ENCODE measurements around the gene TBKBP1.

The TBKBP1 gene

DNA sequence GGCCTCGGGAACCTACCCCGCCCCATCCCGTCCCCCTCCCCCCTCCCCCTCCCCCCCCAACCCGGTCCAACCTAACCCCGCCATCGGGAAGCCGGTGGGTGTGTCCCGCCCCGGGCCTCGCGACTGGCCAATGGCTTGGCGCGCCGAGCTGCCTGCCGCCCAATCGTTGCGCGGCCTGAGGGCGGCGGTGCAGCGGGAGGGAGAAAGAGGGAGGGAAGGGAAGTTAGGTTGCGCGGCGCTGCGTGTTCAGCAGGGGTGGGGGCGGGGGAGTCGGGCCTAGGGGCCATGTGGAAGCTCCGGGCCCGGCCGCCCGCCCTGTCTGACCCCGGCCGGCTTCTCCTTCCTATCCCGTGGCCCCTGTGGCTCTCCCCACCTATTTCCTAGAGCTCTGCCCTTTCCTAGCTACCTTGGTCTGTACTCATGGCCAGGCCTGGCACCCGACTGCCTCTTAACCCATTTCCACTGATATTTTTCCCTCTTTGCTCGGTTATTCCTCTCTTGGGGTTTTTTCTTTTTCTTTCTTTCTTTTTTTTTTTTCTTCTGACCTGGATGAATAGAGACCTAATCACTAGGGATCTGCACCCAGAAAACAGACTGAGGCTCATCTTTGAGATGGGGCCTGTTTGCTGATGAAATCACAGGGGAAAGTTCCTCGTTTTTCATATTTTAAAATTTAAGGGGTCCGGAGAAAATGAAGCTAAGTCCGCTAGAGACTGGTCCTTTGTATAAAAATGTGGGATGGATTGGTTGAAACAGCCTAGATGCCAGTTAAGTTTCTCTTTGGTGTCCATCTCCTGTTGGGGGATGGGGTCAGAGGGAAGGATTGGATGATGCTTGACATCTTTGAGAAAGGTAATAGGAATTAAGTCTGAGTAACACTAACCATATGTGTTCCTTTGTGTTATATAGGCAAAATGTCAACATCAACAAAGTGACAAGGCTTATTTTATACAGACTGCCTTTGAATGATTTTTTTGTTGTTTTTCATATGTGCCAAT lies 43.1 kb upstream of the TBKBP1 start:
- peaks cover 13% of the 10 kb centered on the region for H3K79me2 ChIP-seq (ENCODE audit: control insufficient read depth, insufficient read depth, low read length, poor library complexity)
- H3K4ac ChIP-seq (ENCODE audit: low read depth, low read length), result peak overlapping the region; percentile 96
- no peak overlapping the region for H2BK12ac ChIP-seq (ENCODE audit: low read length)
- WGBS (ENCODE audit: extremely low coverage, insufficient coverage, insufficient read length), result no CpG with 5 or more reads among the region's 39 CpGs
- H4K91ac ChIP-seq (ENCODE audit: low read depth, low read length), result peak overlapping the region; percentile 93
- peak overlapping the region; percentile 100 for H3K18ac ChIP-seq (ENCODE audit: low read length)
- peak overlapping the region; percentile 99 for H3K14ac ChIP-seq (ENCODE audit: low read length)
- H3K27ac ChIP-seq (ENCODE audit: low read depth, low read length), result peak overlapping the region; percentile 82
- H4K8ac ChIP-seq (ENCODE audit: low read depth, low read length), result peak overlapping the region; percentile 95
- H3K4me3 ChIP-seq (ENCODE audit: low read depth, low read length), result peak overlapping the region; percentile 83
- peaks cover 0 to 9% of the 10 kb centered on the region in 2 experiments for H3K4me1 ChIP-seq (ENCODE audit: control insufficient read depth in 1 of 2, insufficient read depth in 2 of 2, low read length in 2 of 2)
- H3K79me1 ChIP-seq (ENCODE audit: low read length), result peaks cover 16% of the 10 kb centered on the region
- H3K36me3 ChIP-seq (ENCODE audit: control insufficient read depth in 1 of 2, insufficient read depth in 2 of 2, low read length in 2 of 2), result peaks cover 6 to 22% of the 10 kb centered on the region in 2 experiments
- H2BK5ac ChIP-seq (ENCODE audit: low read depth, low read length, poor library complexity), result peak overlapping the region; percentile 57
- H3K9ac ChIP-seq (ENCODE audit: low read length), result peak overlapping the region; percentile 90
- no peaks in the 10 kb centered on the region for H3K9me3 ChIP-seq (ENCODE audit: insufficient read depth, low read depth, low read length)
- peak overlapping the region; percentile 87 for H3K4me2 ChIP-seq (ENCODE audit: low read length)
- no peak overlapping the region for H3K23ac ChIP-seq (ENCODE audit: low read length)
- H2AFZ ChIP-seq (ENCODE audit: insufficient read depth, low read length, poor library complexity), result no peak overlapping the region
- H2BK120ac ChIP-seq (ENCODE audit: insufficient read depth, low read length, poor library complexity), result peak overlapping the region; percentile 91
- peak; percentile 92 to 93 for DNase-seq
- H3K27me3 ChIP-seq (ENCODE audit: insufficient read depth, low read length), result no peaks in the 10 kb centered on the region
- H4K12ac ChIP-seq (ENCODE audit: low read depth, low read length), result no peak overlapping the region
- peak overlapping the region; percentile 87 for H2AK5ac ChIP-seq (ENCODE audit: low read length)

DNA sequence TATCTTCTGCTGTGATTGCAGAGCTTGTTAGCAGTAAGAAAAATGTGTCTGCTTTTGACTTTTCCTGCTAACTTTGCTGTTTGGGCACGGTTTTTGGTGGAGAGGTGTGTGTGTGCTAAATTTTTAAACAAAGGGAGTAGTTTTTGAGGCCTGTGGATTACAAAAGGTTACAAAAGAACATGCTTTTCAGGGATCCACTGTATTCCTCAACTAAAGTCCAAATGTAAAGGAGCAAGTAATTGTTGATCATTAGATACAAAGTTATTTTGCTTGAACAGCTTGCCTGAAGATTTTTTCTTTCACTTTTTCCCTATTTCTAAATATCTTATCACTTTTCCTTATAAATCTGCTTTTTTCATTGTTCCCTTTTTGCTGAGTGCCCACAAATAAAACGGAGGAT lies 42.3 kb upstream of the TBKBP1 start:
- Histone ChIP-seq H3K18ac (ENCODE audit: low read length) (no peak overlapping the region), H3K4ac (ENCODE audit: low read depth, low read length) (peak overlapping the region; percentile 77), H3K36me3 (ENCODE audit: control insufficient read depth in 1 of 2, insufficient read depth in 2 of 2, low read length in 2 of 2) (peaks cover 14 to 30% of the 10 kb centered on the region in 2 experiments), H3K79me2 (ENCODE audit: control insufficient read depth, insufficient read depth, low read length, poor library complexity) (peaks cover 13% of the 10 kb centered on the region), H2BK5ac (ENCODE audit: low read depth, low read length, poor library complexity) (no peak overlapping the region), H3K14ac (ENCODE audit: low read length) (no peak overlapping the region), H3K4me1 (ENCODE audit: control insufficient read depth in 1 of 2, insufficient read depth in 2 of 2, low read length in 2 of 2) (peaks cover 0 to 9% of the 10 kb centered on the region in 2 experiments), H3K79me1 (ENCODE audit: low read length) (peaks cover 16% of the 10 kb centered on the region), H2BK12ac (ENCODE audit: low read length) (no peak overlapping the region), H4K91ac (ENCODE audit: low read depth, low read length) (no peak overlapping the region), H2AK5ac (ENCODE audit: low read length) (no peak overlapping the region), H3K4me2 (ENCODE audit: low read length) (no peak overlapping the region), H2AFZ (ENCODE audit: insufficient read depth, low read length, poor library complexity) (no peak overlapping the region), H2BK120ac (ENCODE audit: insufficient read depth, low read length, poor library complexity) (no peak overlapping the region), H4K8ac (ENCODE audit: low read depth, low read length) (no peak overlapping the region), H4K12ac (ENCODE audit: low read depth, low read length) (no peak overlapping the region), H3K27ac (ENCODE audit: low read depth, low read length) (no peak overlapping the region), H3K23ac (ENCODE audit: low read length) (no peak overlapping the region), H3K9me3 (ENCODE audit: insufficient read depth, low read depth, low read length) (no peaks in the 10 kb centered on the region), H3K4me3 (ENCODE audit: low read depth, low read length) (no peak overlapping the region), H3K27me3 (ENCODE audit: insufficient read depth, low read length) (no peaks in the 10 kb centered on the region), H3K9ac (ENCODE audit: low read length) (no peak overlapping the region)
- no CpG with 5 or more reads among the region's 2 CpGs for WGBS (ENCODE audit: extremely low coverage, insufficient coverage, insufficient read length)
- no peak for DNase-seq

DNA sequence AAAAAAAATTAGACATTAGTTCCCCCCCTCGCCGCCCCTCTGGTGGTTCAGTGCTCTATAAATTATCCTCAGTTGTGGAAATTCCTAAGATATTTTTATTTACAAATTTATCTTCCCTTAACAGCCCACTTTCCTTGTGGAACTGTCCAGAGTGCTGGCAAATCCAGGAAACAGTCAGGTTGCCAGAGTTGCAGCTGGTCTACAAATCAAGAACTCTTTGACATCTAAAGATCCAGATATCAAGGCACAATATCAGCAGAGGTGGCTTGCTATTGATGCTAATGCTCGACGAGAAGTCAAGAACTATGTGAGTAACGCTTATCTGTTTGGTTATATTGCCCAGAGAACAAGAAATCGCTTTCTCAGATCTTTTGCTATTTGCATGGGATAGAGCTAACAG lies 41.4 kb upstream of the TBKBP1 start:
- Histone ChIP-seq H3K36me3 (ENCODE audit: control insufficient read depth in 1 of 2, insufficient read depth in 2 of 2, low read length in 2 of 2) (peaks cover 18 to 37% of the 10 kb centered on the region in 2 experiments), H3K27ac (ENCODE audit: low read depth, low read length) (no peak overlapping the region), H3K18ac (ENCODE audit: low read length) (no peak overlapping the region), H2AK5ac (ENCODE audit: low read length) (no peak overlapping the region), H2BK5ac (ENCODE audit: low read depth, low read length, poor library complexity) (no peak overlapping the region), H3K4ac (ENCODE audit: low read depth, low read length) (peak overlapping the region; percentile 30), H4K91ac (ENCODE audit: low read depth, low read length) (no peak overlapping the region), H2BK12ac (ENCODE audit: low read length) (no peak overlapping the region), H3K4me2 (ENCODE audit: low read length) (no peak overlapping the region), H4K8ac (ENCODE audit: low read depth, low read length) (no peak overlapping the region), H2AFZ (ENCODE audit: insufficient read depth, low read length, poor library complexity) (no peak overlapping the region), H3K23ac (ENCODE audit: low read length) (no peak overlapping the region), H3K14ac (ENCODE audit: low read length) (no peak overlapping the region), H3K27me3 (ENCODE audit: insufficient read depth, low read length) (no peaks in the 10 kb centered on the region), H3K4me3 (ENCODE audit: low read depth, low read length) (no peak overlapping the region), H2BK120ac (ENCODE audit: insufficient read depth, low read length, poor library complexity) (no peak overlapping the region), H3K9me3 (ENCODE audit: insufficient read depth, low read depth, low read length) (no peaks in the 10 kb centered on the region), H4K12ac (ENCODE audit: low read depth, low read length) (no peak overlapping the region), H3K9ac (ENCODE audit: low read length) (no peak overlapping the region), H3K79me2 (ENCODE audit: control insufficient read depth, insufficient read depth, low read length, poor library complexity) (peaks cover 13% of the 10 kb centered on the region), H3K79me1 (ENCODE audit: low read length) (peaks cover 16% of the 10 kb centered on the region), H3K4me1 (ENCODE audit: control insufficient read depth in 1 of 2, insufficient read depth in 2 of 2, low read length in 2 of 2) (peaks cover 0 to 9% of the 10 kb centered on the region in 2 experiments)
- DNase-seq, result no peak
- no CpG with 5 or more reads among the region's 6 CpGs for WGBS (ENCODE audit: extremely low coverage, insufficient coverage, insufficient read length)

DNA sequence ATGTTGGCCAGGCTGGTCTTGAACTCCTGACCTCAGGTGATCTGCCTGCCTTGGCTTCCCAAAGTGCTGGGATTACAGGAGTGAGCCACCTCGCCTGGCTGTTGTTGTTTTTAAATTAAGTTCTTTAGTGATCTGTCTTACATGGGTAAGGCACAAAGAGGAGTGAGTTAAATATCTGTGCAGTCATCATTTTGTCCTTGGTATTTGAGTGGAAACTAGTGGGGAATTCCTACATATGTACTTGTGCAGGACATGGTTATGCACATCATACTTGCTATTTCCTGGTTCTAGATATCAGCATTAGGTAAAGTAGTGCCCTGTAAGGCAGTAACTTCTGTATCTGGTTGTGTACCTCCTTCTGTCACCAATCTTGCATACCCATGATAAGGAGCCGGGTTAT lies 40.5 kb upstream of the TBKBP1 start:
- H3K4me3 ChIP-seq (ENCODE audit: low read depth, low read length), result no peak overlapping the region
- H2AK5ac ChIP-seq (ENCODE audit: low read length), result no peak overlapping the region
- no peak overlapping the region for H3K4ac ChIP-seq (ENCODE audit: low read depth, low read length)
- no peaks in the 10 kb centered on the region for H3K27me3 ChIP-seq (ENCODE audit: insufficient read depth, low read length)
- H2BK12ac ChIP-seq (ENCODE audit: low read length), result no peak overlapping the region
- no peak overlapping the region for H3K14ac ChIP-seq (ENCODE audit: low read length)
- H4K91ac ChIP-seq (ENCODE audit: low read depth, low read length), result no peak overlapping the region
- H3K9me3 ChIP-seq (ENCODE audit: insufficient read depth, low read depth, low read length), result no peaks in the 10 kb centered on the region
- H3K4me2 ChIP-seq (ENCODE audit: low read length), result peak overlapping the region; percentile 12
- peaks cover 16% of the 10 kb centered on the region for H3K79me1 ChIP-seq (ENCODE audit: low read length)
- no peak overlapping the region for H3K27ac ChIP-seq (ENCODE audit: low read depth, low read length)
- no peak overlapping the region for H4K12ac ChIP-seq (ENCODE audit: low read depth, low read length)
- H3K4me1 ChIP-seq (ENCODE audit: control insufficient read depth in 1 of 2, insufficient read depth in 2 of 2, low read length in 2 of 2), result peaks cover 0 to 7% of the 10 kb centered on the region in 2 experiments
- no peak for DNase-seq
- no peak overlapping the region for H3K18ac ChIP-seq (ENCODE audit: low read length)
- WGBS (ENCODE audit: extremely low coverage, insufficient coverage, insufficient read length), result no CpG with 5 or more reads among the region's 2 CpGs
- H2BK120ac ChIP-seq (ENCODE audit: insufficient read depth, low read length, poor library complexity), result no peak overlapping the region
- H3K9ac ChIP-seq (ENCODE audit: low read length), result no peak overlapping the region
- peaks cover 13% of the 10 kb centered on the region for H3K79me2 ChIP-seq (ENCODE audit: control insufficient read depth, insufficient read depth, low read length, poor library complexity)
- peaks cover 21 to 44% of the 10 kb centered on the region in 2 experiments for H3K36me3 ChIP-seq (ENCODE audit: control insufficient read depth in 1 of 2, insufficient read depth in 2 of 2, low read length in 2 of 2)
- no peak overlapping the region for H3K23ac ChIP-seq (ENCODE audit: low read length)
- H2AFZ ChIP-seq (ENCODE audit: insufficient read depth, low read length, poor library complexity), result no peak overlapping the region
- no peak overlapping the region for H4K8ac ChIP-seq (ENCODE audit: low read depth, low read length)
- H2BK5ac ChIP-seq (ENCODE audit: low read depth, low read length, poor library complexity), result no peak overlapping the region
